Vagina (tissue), 2 donors: Measurements from ENCODE around the gene FAM8A1. TPM values are rescaled to one million over a fixed set of nuclear protein-coding genes. Genes with fewer than 3 reads are reported as not detected.

Experiments
- DNase-seq, 2 donors: peaks; one replicate each; pipeline ENCODE4 v3.0.0-alpha.2; 2017; ENCODE audit errors: extremely low spot score in 2 of 2
- H3K27ac ChIP-seq: fragments of 200-600 bp; sonication (generic); one replicate; pipeline ENCODE4 v1.5.1; 2019
- H3K27me3 ChIP-seq: fragments of 200-600 bp; sonication (generic); one replicate; pipeline ENCODE4 v1.5.1; 2019
- H3K36me3 ChIP-seq, 2 donors: fragments of 200-600 bp; sonication (generic); one replicate each; pipeline ENCODE4 v1.5.1; 2017 to 2019
- H3K4me1 ChIP-seq: fragments of 200-600 bp; sonication (generic); one replicate; pipeline ENCODE4 v1.5.1; 2019
- H3K4me3 ChIP-seq, 2 donors: fragments of 200-600 bp; sonication (generic); 1 replicate in 1 of 2; 2 replicates in 1 of 2; pipeline ENCODE4 v1.5.1; 2016 to 2019
- H3K9me3 ChIP-seq: fragments of 200-600 bp; sonication (generic); one replicate; pipeline ENCODE4 v1.5.1; 2019
- CTCF ChIP-seq, 3 experiments: fragments of 450-650 bp in 2 of 3; fragments of 200-600 bp in 1 of 3; sonication (generic) in 1 of 3; IDR thresholded peaks; one replicate each; pipeline ENCODE4 v1.5.1; 2017 to 2019; ENCODE audit warnings: antibody characterized with exemption in 3 of 3, mild to moderate bottlenecking in 2 of 3, moderate library complexity in 2 of 3
- POLR2A ChIP-seq, 2 donors: fragments of 450-650 bp; IDR thresholded peaks; one replicate each; pipeline ENCODE4 v1.6.1; 2017; ENCODE audit warnings: antibody characterized with exemption in 2 of 2, mild to moderate bottlenecking in 2 of 2, moderate library complexity in 2 of 2
- POLR2AphosphoS5 ChIP-seq, 2 donors: sonication (generic); formaldehyde crosslinking; IDR thresholded peaks; one replicate each; pipeline ENCODE4 v1.9.0; 2017; ENCODE audit warnings: antibody characterized with exemption in 2 of 2, mild to moderate bottlenecking in 2 of 2, low read depth in 1 of 2; ENCODE audit not compliant: insufficient read depth in 1 of 2
- intact Hi-C: fragments of 100-400 bp; cut with DNase I; formaldehyde crosslinking; loops from one replicate; pipeline ENCODE4 v1.15.1; 2023
- small RNA-seq: library from RNA; depleted of rRNA; stranded (forward); fragments of <200 nt; gene quantifications from one replicate; pipeline ENCODE3, GENCODE V24; 2016
- total RNA-seq: library from RNA; depleted of rRNA; stranded (reverse); fragments of >200 nt; gene quantifications from one replicate; pipeline ENCODE4 v1.2.3, GENCODE V29; 2016

FAM8A1 gene
- total RNA-seq, 1 donor from 2014 or later = 28.7 TPM

GRCh38 chr6:17656644-17657043 is 56.5 kb downstream of the FAM8A1 start:
- H3K9me3 ChIP-seq = no peaks in the 10 kb centered on the region
- no peak overlapping the region for H3K27ac ChIP-seq
- H3K27me3 ChIP-seq = no peaks in the 10 kb centered on the region
- intact Hi-C loops = no loop called here
- TF ChIP-seq POLR2AphosphoS5 (IDR thresholded peaks at IDR 0.05; ENCODE audit: insufficient read depth in 1 of 2, low read depth in 1 of 2) (no peak), POLR2A (IDR thresholded peaks at IDR 0.05) (no peak), CTCF (IDR thresholded peaks at IDR 0.05) (no peak)
- peaks cover 0 to 24% of the 10 kb centered on the region in 2 donors for H3K36me3 ChIP-seq
- H3K4me1 ChIP-seq = no peaks in the 10 kb centered on the region
- no peak for DNase-seq
- no peak overlapping the region for H3K4me3 ChIP-seq

Small RNA genes within 50 kb of the gene (small RNA-seq; reads per million reads assigned to genes)
- gene RNU6-190P (not detected), gene SUMO2P13 (not detected)

Other genes with a start within 250 kb of the FAM8A1 start
- gene CAP2, start 206.7 kb upstream of the FAM8A1 start, total RNA-seq = 9.6 TPM
- gene NUP153, start 106.6 kb downstream of the FAM8A1 start, total RNA-seq = 44.0 TPM